ENCODE results near the gene INAFM1. TPM values are rescaled to one million over a fixed set of nuclear protein-coding genes. Genes with fewer than 3 reads are reported as not detected.

Gene INAFM1
- total and polyA plus RNA-seq, 9 of the 15 experiments (the other 6 are each of a cell fraction or from before 2014, with no cell fraction given) = 0.71 to 30.9 (median 3.1) TPM

GRCh38 chr19:47230054-47230920, 44.4 kb upstream of the INAFM1 start (continued):
- TF ChIP-seq, protein P1, sequence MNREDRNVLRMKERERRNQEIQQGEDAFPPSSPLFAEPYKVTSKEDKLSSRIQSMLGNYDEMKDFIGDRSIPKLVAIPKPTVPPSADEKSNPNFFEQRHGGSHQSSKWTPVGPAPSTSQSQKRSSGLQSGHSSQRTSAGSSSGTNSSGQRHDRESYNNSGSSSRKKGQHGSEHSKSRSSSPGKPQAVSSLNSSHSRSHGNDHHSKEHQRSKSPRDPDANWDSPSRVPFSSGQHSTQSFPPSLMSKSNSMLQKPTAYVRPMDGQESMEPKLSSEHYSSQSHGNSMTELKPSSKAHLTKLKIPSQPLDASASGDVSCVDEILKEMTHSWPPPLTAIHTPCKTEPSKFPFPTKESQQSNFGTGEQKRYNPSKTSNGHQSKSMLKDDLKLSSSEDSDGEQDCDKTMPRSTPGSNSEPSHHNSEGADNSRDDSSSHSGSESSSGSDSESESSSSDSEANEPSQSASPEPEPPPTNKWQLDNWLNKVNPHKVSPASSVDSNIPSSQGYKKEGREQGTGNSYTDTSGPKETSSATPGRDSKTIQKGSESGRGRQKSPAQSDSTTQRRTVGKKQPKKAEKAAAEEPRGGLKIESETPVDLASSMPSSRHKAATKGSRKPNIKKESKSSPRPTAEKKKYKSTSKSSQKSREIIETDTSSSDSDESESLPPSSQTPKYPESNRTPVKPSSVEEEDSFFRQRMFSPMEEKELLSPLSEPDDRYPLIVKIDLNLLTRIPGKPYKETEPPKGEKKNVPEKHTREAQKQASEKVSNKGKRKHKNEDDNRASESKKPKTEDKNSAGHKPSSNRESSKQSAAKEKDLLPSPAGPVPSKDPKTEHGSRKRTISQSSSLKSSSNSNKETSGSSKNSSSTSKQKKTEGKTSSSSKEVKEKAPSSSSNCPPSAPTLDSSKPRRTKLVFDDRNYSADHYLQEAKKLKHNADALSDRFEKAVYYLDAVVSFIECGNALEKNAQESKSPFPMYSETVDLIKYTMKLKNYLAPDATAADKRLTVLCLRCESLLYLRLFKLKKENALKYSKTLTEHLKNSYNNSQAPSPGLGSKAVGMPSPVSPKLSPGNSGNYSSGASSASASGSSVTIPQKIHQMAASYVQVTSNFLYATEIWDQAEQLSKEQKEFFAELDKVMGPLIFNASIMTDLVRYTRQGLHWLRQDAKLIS (CRISPR knock-in tag; IDR thresholded peaks at IDR 0.05) = peak; percentile 60
- TF ChIP-seq ZNF584 (CRISPR knock-in tag; IDR thresholded peaks at IDR 0.05; ENCODE audit: low read depth) (no peak), JUND (IDR thresholded peaks at IDR 0.05; ENCODE audit: borderline replicate concordance, low read depth, low read length) (no peak; the same call in 1 of the 2 replicates), JUND (tag; IDR thresholded peaks at IDR 0.05; ENCODE audit: borderline replicate concordance, low read depth, low read length) (no peak), TBL1XR1 (IDR thresholded peaks at IDR 0.05; ENCODE audit: low read length in 2 of 2) (peak in 1 of 2 experiments; percentile 52; a peak in 1 of 4 replicates), ZNF134 (CRISPR knock-in tag; conservative IDR thresholded peaks at IDR 0.05) (no peak), CREB5 (CRISPR knock-in tag; IDR thresholded peaks at IDR 0.05) (no peak), PHTF2 (CRISPR knock-in tag; IDR thresholded peaks at IDR 0.05) (no peak), ZNF77 (CRISPR knock-in tag; IDR thresholded peaks at IDR 0.05) (no peak), ZNF583 (CRISPR knock-in tag; IDR thresholded peaks at IDR 0.05) (0 out of 2 replicates have a peak, but pooled peaks have one; percentile 15), CBFB (CRISPR knock-in tag; IDR thresholded peaks at IDR 0.05) (no peak), THAP7 (CRISPR knock-in tag; IDR thresholded peaks at IDR 0.05) (peak; percentile 36; the same call in 1 of the 2 replicates), HOXB6 (CRISPR knock-in tag; IDR thresholded peaks at IDR 0.05; ENCODE audit: borderline replicate concordance) (no peak), RBM34 (IDR thresholded peaks at IDR 0.05; ENCODE audit: borderline replicate concordance, insufficient read depth, low read length) (0 out of 2 replicates have a peak, but pooled peaks have one; percentile 63)
- TF ChIP-seq, protein P2, sequence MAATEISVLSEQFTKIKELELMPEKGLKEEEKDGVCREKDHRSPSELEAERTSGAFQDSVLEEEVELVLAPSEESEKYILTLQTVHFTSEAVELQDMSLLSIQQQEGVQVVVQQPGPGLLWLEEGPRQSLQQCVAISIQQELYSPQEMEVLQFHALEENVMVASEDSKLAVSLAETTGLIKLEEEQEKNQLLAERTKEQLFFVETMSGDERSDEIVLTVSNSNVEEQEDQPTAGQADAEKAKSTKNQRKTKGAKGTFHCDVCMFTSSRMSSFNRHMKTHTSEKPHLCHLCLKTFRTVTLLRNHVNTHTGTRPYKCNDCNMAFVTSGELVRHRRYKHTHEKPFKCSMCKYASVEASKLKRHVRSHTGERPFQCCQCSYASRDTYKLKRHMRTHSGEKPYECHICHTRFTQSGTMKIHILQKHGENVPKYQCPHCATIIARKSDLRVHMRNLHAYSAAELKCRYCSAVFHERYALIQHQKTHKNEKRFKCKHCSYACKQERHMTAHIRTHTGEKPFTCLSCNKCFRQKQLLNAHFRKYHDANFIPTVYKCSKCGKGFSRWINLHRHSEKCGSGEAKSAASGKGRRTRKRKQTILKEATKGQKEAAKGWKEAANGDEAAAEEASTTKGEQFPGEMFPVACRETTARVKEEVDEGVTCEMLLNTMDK (IDR thresholded peaks at IDR 0.05; ENCODE audit: borderline replicate concordance, insufficient read depth, low read depth, low read length, poor library complexity, severe bottlenecking) = peak; percentile 96

Measured in K562 (cell line).